Peyer's patch (tissue), 4 donors: Measurements from ENCODE around the gene OR52I2.

ENCODE experiments used
- POLR2A ChIP-seq, 2 donors: fragments of 450-650 bp; IDR thresholded peaks; one replicate each; pipeline ENCODE4 v1.5.1; 2017; ENCODE audit warnings: antibody characterized with exemption in 2 of 2, mild to moderate bottlenecking in 2 of 2, moderate library complexity in 2 of 2
- TF ChIP-seq, protein P1 (sequence below), 6 experiments: fragments of 450-650 bp in 4 of 6; fragments of 200-600 bp in 2 of 6; sonication (generic) in 1 of 6; IDR thresholded peaks; one replicate each; pipeline ENCODE4 v1.5.1; 2017 to 2019; ENCODE audit warnings: antibody characterized with exemption in 6 of 6, mild to moderate bottlenecking in 3 of 6, moderate library complexity in 1 of 6

DNA sequence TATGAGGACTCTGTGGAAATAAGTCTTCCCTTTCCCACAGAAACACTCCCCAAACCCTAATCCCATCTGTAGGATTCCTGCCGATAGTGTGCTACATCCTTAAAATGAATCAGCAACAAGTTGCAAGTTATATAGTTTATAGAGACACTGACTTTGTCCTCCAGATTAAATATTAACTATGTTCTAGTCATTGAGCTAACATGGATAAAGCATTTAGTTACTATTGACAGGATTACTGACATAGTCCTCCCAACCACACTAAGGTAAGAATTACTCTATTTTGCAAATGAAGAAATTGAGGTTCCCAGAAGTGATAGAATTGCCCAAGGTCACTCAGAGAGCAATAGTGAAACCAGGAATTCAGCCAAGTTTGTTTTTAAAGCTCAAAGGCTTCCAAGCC lies 34.7 kb upstream of the OR52I2 start:
- TF ChIP-seq, protein P1, sequence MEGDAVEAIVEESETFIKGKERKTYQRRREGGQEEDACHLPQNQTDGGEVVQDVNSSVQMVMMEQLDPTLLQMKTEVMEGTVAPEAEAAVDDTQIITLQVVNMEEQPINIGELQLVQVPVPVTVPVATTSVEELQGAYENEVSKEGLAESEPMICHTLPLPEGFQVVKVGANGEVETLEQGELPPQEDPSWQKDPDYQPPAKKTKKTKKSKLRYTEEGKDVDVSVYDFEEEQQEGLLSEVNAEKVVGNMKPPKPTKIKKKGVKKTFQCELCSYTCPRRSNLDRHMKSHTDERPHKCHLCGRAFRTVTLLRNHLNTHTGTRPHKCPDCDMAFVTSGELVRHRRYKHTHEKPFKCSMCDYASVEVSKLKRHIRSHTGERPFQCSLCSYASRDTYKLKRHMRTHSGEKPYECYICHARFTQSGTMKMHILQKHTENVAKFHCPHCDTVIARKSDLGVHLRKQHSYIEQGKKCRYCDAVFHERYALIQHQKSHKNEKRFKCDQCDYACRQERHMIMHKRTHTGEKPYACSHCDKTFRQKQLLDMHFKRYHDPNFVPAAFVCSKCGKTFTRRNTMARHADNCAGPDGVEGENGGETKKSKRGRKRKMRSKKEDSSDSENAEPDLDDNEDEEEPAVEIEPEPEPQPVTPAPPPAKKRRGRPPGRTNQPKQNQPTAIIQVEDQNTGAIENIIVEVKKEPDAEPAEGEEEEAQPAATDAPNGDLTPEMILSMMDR (IDR thresholded peaks at IDR 0.05), result no peak
- no peak for TF ChIP-seq POLR2A (IDR thresholded peaks at IDR 0.05)
